ENCODE measurements around the gene CREB3L2.
"Not testable (repeated sequence)": the region's sequence is repeated elsewhere in the genome, so short reads cannot be mapped to it uniquely, and the experiment has no call there.

The CREB3L2 gene

DNA sequence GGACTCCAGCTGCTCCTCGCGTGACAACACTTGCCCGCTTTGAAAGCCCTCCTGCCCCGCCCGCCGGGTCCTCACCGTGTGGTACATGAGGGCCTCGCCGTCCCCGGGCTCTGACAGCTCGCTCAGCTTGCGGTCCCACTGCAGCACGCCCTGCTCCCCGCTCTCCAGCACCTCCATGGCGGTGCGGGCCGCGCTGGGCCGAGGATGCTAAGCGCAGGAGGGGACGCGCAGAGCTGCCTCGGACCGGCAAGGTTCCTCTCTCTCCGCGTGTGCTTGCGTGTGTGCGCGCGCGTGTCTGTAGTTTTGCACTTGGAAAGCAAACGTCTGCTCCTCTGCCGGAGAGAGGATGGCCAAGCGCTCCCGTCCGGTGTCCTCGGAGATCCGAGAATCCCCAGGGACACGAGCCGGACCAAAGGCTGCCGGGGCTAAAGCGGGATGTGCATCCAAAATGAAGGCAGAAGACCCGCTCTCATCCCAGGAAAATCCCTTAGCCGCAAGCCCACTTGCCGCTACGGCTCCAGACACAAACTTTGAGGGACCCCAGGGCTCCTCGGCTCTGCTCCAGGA is at the start of gene CREB3L2:
TSS of gene CREB3L2 (minus strand) at position 558 of the 567 bp plus-strand sequence. CDS start at position 177, 381 bp downstream.
- DNase-seq (ENCODE audit: low read depth), result no peak

DNA sequence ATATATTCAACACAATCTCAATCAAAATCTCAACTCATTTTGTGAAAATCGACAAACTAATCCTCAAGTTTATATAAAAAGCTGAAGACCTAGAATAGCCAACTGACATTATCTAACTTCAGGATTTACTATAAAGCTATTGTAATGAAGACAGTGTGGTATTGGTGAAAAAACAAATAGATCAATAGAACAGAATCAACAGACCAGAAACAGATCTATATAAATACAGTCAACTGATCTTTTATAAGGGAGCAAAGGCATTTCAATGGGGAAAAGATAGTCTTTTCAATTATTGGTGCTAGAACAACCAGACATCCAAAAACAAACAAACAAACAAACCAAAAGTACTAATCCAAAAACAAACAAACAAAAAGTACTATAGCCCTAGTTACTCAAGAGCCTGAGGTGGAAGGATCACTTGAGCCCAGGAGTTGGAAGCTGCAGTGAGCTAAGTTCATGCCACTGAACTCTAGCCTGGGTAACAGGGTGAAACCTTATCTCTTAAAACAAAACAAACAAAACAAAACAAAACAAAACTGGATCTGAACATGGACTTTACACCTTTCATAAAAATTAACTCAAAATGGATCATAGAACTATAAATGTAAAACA is 47.7 kb upstream of the CREB3L2 start:
- no peak for DNase-seq (ENCODE audit: low read depth)

GRCh38 chr7:138047907-138048306 is 46.0 kb upstream of the CREB3L2 start:
- DNase-seq (ENCODE audit: low read depth), result no peak

DNA sequence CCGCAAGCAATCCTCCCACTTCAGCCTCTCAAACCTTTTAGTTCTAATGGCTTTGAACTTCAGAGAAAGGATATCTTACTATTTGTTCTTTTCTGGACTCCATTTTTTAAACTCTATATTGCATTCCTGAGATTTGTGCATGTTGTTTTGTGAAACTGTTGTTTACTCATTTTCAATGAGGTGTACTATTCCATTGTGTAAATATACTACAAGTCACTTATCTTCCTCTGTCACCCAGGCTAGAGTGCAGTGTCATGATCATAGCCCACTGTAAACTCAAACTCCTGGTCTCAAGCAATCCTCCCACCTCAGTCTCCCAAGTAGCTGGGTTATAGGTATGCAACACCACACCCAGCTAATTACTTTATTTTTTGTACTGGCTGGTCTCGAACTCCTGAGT is 43.0 kb upstream of the CREB3L2 start:
- DNase-seq (ENCODE audit: low read depth), result no peak

DNA sequence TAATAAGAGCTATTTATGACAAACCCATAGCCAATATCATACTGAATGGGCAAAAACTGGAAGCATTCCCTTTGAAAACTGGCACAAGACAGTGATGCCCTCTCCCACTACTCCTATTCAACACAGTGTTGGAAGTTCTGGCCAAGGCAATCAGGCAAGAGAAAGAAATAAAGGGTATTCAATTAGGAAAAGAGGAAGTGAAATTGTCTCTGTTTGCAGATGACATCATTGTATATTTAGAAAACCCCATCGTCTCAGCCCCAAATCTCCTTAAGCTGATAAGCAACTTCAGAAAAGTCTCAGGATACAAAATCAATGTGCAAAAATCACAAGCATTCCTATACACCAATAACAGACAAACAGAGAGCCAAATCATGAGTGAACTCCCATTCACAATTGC is 38.2 kb upstream of the CREB3L2 start:
- not testable (repeated sequence) for DNase-seq (ENCODE audit: low read depth)

DNA sequence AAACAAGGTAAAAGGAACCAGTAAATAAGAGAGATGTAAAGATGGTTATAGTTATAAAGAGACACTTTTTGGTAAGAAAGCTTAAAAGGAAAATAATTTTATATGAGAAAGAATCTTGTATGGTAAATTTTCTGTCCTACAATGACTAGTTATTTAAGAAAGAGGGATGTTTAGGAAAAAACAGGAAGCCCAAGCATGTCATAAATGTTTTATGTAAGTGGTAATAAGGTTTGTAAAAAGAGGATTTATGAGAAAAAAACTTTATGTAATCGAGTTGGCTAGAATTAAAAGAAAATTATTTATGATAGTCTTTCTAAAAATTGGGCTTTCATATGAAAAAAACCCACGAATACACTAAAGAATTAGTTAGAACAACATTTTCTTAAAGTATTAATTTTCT is 34.2 kb upstream of the CREB3L2 start:
- no peak for DNase-seq (ENCODE audit: low read depth)

GRCh38 chr7:138033241-138033640 is 31.4 kb upstream of the CREB3L2 start:
- DNase-seq (ENCODE audit: low read depth), result no peak

- DNase-seq (ENCODE audit: low read depth), result no peak
These were observed 30.9 kb upstream of the CREB3L2 start for GRCh38 chr7:138032770-138033169.

DNA sequence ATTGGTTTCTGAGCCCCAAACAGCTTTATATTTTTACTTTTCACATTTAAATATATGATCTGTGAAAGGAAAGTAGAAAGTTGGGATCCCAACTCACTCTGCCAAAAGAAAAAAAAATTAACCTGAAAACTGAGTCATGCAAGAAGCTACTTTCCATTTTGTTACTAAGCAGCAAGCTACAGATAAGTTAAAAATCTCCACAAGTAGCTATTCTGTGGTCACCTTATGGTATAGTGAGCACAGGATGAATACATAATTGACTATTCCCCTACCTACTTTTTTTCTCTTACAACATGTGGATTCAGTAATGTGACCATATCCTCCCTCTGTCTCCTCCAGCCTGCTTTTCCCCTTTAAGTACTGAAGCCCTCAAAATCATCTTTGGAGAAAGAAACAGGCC is 30.3 kb upstream of the CREB3L2 start:
- DNase-seq (ENCODE audit: low read depth), result no peak

GRCh38 chr7:138030679-138031351 is 28.9 kb upstream of the CREB3L2 start:
- no peak for DNase-seq (ENCODE audit: low read depth)

DNA sequence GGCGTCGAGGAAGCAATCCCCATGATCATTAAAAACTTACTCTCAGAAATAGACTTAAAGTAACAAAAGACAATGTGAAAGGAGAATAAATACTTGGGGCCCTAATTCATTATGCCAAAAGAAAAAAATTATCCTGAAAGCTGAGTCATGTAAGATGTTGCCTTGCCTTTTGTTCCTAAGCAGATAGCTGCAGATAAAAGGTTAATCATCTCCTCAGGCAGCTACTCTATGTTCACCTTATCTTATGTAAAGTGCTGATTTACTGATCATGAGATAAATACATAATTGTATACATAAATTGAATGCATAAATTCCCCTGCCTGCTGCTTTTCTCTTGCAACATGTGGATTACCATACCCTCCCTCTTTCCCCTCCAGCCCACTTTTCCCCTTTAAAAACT is 28.1 kb upstream of the CREB3L2 start:
- DNase-seq (ENCODE audit: low read depth), result no peak

DNA sequence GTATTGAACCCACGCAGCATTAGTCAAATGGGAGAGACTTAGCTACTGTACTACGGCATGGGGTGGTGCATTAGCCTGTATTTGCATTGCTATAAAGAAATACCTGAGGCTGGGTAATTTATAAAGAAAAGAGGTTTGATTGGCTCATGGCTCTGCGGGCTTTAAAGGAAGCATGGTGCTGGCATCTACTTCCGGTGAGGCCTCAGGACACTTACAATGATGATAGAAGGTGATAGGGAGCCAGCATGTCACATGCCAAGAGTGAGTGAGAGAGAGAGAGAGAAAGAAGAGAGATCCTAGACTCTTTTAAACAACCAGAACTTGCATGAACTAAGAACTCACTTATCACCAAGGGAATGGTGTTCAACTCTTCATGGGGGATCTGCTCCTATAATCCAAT is 27.2 kb upstream of the CREB3L2 start:
- DNase-seq (ENCODE audit: low read depth), result no peak

DNA sequence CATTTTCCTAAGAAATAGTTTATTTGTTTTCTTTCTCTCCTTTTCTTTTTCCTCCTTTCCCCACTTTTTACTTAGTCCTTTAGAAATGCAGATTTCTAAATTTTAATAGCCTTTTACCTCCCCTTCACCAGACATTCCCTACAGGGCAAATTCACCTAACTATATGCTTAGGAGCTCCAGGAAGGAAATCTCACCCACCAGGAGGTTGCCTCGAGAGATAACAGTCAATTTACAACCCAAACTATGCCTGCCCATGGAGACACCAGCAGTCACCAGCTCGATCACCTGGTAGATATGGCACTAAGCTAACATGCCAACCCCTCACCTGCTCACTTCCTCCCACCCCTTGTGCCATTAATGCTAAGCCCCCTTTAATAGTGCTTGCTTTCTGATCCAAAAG is 25.2 kb upstream of the CREB3L2 start:
- DNase-seq (ENCODE audit: low read depth), result no peak

GRCh38 chr7:138025215-138026186 is 23.6 kb upstream of the CREB3L2 start:
- no peak for DNase-seq (ENCODE audit: low read depth)

DNA sequence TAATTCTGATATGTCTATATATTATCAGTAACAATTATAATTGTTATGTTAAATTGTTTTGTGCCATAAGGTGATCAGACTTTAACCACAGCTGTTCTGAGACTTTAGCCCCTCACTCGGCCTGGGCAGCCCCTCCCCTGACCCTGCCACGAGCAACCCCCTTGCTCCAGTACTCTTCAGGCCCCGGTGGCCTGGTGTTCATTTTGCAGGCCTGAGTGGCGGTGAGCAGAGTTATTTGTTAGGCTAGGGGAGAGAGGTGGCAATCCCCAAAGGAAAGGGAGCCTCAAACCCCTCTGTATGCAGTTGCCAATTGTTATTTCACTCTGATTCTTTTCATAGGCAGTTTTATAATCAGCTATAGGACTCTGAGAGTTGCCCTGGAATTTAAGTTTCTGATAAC is 22.9 kb upstream of the CREB3L2 start:
- DNase-seq (ENCODE audit: low read depth), result no peak

GRCh38 chr7:138024343-138024691 is 22.4 kb upstream of the CREB3L2 start:
- DNase-seq (ENCODE audit: low read depth), result no peak

GRCh38 chr7:138023618-138024342 is 21.9 kb upstream of the CREB3L2 start:
- no peak for DNase-seq (ENCODE audit: low read depth)

- DNase-seq (ENCODE audit: low read depth), result no peak
These were observed 20.0 kb upstream of the CREB3L2 start for GRCh38 chr7:138021889-138022288.

- no peak for DNase-seq (ENCODE audit: low read depth)
These were observed 16.1 kb upstream of the CREB3L2 start for GRCh38 chr7:138017992-138018391.

DNA sequence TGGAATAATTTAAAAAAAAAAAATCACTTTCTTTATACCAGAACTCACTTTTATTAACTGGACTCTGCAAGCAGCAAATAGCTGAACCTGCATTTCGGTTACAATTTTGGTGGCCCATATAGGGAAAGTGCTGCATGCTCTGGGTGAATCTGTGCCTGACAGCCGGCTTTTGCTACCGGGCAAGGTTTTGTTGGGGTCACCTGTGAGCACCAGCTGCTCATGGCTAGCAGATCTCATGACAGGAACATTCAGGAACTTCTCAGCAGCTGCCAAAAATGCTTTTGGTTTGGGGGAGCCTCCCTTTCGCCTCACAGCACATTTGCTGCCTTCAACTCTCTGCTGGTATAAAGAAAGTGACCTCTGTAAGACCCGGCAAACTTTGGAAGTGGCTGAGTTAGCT is 13.2 kb upstream of the CREB3L2 start:
- DNase-seq (ENCODE audit: low read depth), result no peak

DNA sequence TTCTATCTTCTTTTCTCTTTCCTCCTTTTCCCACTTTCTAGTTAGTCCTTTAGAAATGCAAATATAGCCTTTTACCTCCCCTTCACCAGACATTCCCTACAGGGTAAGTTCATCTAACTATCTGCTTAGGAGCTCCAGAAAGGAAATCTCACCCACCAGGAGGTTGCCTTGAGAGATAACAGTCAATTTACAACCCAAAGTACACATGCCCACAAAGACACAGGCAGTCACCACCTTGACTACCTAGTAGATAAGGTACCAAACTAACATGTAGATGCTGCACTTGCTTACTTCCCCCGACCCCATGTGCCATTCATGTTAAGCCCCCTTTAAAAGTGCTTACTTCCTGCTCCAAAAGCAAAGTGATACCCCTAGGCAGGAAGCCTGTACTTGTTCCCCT is 12.8 kb upstream of the CREB3L2 start:
- no peak for DNase-seq (ENCODE audit: low read depth)

DNA sequence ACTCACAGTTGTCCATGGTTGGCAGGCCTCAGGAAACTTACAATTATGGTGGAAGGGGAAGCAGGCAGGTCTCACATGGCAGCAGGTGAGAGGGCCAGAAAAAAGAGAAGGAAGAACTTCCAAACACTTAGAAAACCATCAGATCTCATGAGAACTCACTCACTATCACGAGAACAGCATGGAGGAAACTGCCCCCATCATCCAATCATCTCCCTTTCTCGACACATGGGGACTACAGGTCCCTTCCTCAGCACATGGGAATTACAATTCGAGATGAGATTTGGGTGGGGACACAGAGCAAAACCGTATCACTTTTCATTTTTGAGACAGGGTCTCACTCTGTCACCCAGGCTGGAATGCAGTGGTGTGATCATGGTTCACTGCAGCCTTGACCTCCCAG is 12.3 kb upstream of the CREB3L2 start:
- not testable (repeated sequence) for DNase-seq (ENCODE audit: low read depth)
